C4-2B (cell line): ENCODE results near the gene TPI1.
"Not testable (repeated sequence)": the region's sequence is repeated elsewhere in the genome, so short reads cannot be mapped to it uniquely, and the experiment has no call there.

ENCODE experiments used
- ZFX ChIP-seq: fragments of 450-650 bp; IDR thresholded peaks from 2 replicates; pipeline ENCODE4 v1.6.1; 2017
- TF ChIP-seq, protein P1 (sequence below): fragments of 450-650 bp; conservative IDR thresholded peaks from 2 replicates; pipeline ENCODE4 v1.5.1; 2017; ENCODE audit warnings: mild to moderate bottlenecking

- TF ChIP-seq, protein P1, sequence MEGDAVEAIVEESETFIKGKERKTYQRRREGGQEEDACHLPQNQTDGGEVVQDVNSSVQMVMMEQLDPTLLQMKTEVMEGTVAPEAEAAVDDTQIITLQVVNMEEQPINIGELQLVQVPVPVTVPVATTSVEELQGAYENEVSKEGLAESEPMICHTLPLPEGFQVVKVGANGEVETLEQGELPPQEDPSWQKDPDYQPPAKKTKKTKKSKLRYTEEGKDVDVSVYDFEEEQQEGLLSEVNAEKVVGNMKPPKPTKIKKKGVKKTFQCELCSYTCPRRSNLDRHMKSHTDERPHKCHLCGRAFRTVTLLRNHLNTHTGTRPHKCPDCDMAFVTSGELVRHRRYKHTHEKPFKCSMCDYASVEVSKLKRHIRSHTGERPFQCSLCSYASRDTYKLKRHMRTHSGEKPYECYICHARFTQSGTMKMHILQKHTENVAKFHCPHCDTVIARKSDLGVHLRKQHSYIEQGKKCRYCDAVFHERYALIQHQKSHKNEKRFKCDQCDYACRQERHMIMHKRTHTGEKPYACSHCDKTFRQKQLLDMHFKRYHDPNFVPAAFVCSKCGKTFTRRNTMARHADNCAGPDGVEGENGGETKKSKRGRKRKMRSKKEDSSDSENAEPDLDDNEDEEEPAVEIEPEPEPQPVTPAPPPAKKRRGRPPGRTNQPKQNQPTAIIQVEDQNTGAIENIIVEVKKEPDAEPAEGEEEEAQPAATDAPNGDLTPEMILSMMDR, result not testable (repeated sequence)
- not testable (repeated sequence) for TF ChIP-seq ZFX
Observed at GRCh38 chr12:6870304-6870703, 3.0 kb downstream of the TPI1 start.
